H9 (cell line): ENCODE data around the gene TECPR2. TPM values are rescaled to one million over a fixed set of nuclear protein-coding genes. Genes with fewer than 3 reads are reported as not detected.
A peak's percentile ranks its signal among the peaks of the same experiment; 100 is the strongest.

Experiments
- DNase-seq: peaks from one replicate; pipeline ENCODE4 v3.0.0-alpha.2; 2017
- H2AFZ ChIP-seq: one replicate; pipeline ENCODE4 v1.6.1; 2013; ENCODE audit warnings: mild to moderate bottlenecking, low read length, control low read depth, moderate library complexity
- H2AK5ac ChIP-seq: 2 replicates; pipeline ENCODE4 v1.6.1; 2013; ENCODE audit warnings: low read length, control low read depth, mixed read lengths; ENCODE audit not compliant: insufficient read length
- H2BK120ac ChIP-seq: one replicate; pipeline ENCODE4 v1.6.1; 2013; ENCODE audit warnings: low read depth, mild to moderate bottlenecking, low read length, control low read depth, inconsistent platforms; ENCODE audit not compliant: poor library complexity, severe bottlenecking
- H2BK12ac ChIP-seq: 2 replicates; pipeline ENCODE4 v1.6.1; 2013; ENCODE audit warnings: low read length, control low read depth, mixed read lengths, low read depth; ENCODE audit not compliant: insufficient read length
- H2BK15ac ChIP-seq: 2 replicates; pipeline ENCODE4 v1.6.1; 2013; ENCODE audit warnings: low read depth, low read length, control low read depth
- H2BK20ac ChIP-seq: one replicate; pipeline ENCODE4 v1.6.1; 2013; ENCODE audit warnings: low read depth, mild to moderate bottlenecking, low read length, control low read depth, inconsistent platforms; ENCODE audit not compliant: poor library complexity, severe bottlenecking
- H2BK5ac ChIP-seq: 2 replicates; pipeline ENCODE4 v1.6.1; 2013; ENCODE audit warnings: low read length, control low read depth, mixed read lengths; ENCODE audit not compliant: insufficient read length
- H3K14ac ChIP-seq: 2 replicates; pipeline ENCODE4 v1.6.1; 2013; ENCODE audit warnings: low read length, control low read depth; ENCODE audit not compliant: insufficient read depth
- H3K18ac ChIP-seq: 2 replicates; pipeline ENCODE4 v1.6.1; 2013; ENCODE audit warnings: low read depth, mild to moderate bottlenecking, mixed read lengths, low read length, control low read depth; ENCODE audit not compliant: insufficient read length
- H3K23ac ChIP-seq: 2 replicates; pipeline ENCODE4 v1.6.1; 2013; ENCODE audit warnings: low read length, control low read depth, mixed read lengths, low read depth; ENCODE audit not compliant: insufficient read length
- H3K23me2 ChIP-seq: 2 replicates; pipeline ENCODE4 v1.6.1; 2013; ENCODE audit warnings: low read depth, mild to moderate bottlenecking, mixed read lengths, low read length, control low read depth; ENCODE audit not compliant: insufficient read length, poor library complexity, severe bottlenecking
- H3K27ac ChIP-seq: 2 replicates; pipeline ENCODE4 v1.5.1; 2013; ENCODE audit warnings: low read length, control low read depth, mixed read lengths, low read depth; ENCODE audit not compliant: insufficient read length
- H3K27me3 ChIP-seq: 2 replicates; pipeline ENCODE4 v1.6.1; 2013; ENCODE audit warnings: low read length, control low read depth, inconsistent platforms; ENCODE audit not compliant: insufficient read depth
- H3K4ac ChIP-seq: 2 replicates; pipeline ENCODE4 v1.6.1; 2013; ENCODE audit warnings: low read depth, mild to moderate bottlenecking, control low read depth, inconsistent platforms, low read length, moderate library complexity
- H3K4me1 ChIP-seq: 2 replicates; pipeline ENCODE4 v1.6.1; 2013; ENCODE audit warnings: low read length, control low read depth, inconsistent platforms; ENCODE audit not compliant: insufficient read depth
- H3K4me2 ChIP-seq: 2 replicates; pipeline ENCODE4 v1.6.1; 2013; ENCODE audit warnings: low read length, control low read depth, mixed read lengths; ENCODE audit not compliant: insufficient read length, insufficient read depth
- H3K56ac ChIP-seq: 2 replicates; pipeline ENCODE4 v1.6.1; 2013; ENCODE audit warnings: low read depth, mild to moderate bottlenecking, mixed read lengths, low read length, control low read depth; ENCODE audit not compliant: insufficient read length
- H3K79me1 ChIP-seq: 2 replicates; pipeline ENCODE4 v1.6.1; 2013; ENCODE audit warnings: low read depth, mild to moderate bottlenecking, moderate library complexity, low read length, control low read depth, inconsistent platforms; ENCODE audit not compliant: insufficient read depth, poor library complexity, severe bottlenecking
- H3K79me2 ChIP-seq: 2 replicates; pipeline ENCODE4 v1.6.1; 2013; ENCODE audit warnings: low read length, control low read depth, inconsistent platforms; ENCODE audit not compliant: insufficient read depth
- H3K9ac ChIP-seq: 2 replicates; pipeline ENCODE4 v1.6.1; 2013; ENCODE audit warnings: low read length, control low read depth, mixed read lengths; ENCODE audit not compliant: insufficient read length; ENCODE audit errors: extremely low read depth
- H3K9me3 ChIP-seq: one replicate; pipeline ENCODE4 v1.6.1; 2013; ENCODE audit warnings: low read depth, low read length, inconsistent platforms; ENCODE audit not compliant: control insufficient read depth
- H3T11ph ChIP-seq: one replicate; pipeline ENCODE4 v1.6.1; 2013; ENCODE audit warnings: mild to moderate bottlenecking, low read length, control low read depth, inconsistent platforms
- H4K20me1 ChIP-seq: one replicate; pipeline ENCODE4 v1.6.1; 2013; ENCODE audit not compliant: control insufficient read depth, insufficient read length, insufficient read depth
- H4K5ac ChIP-seq: 2 replicates; pipeline ENCODE4 v1.6.1; 2013; ENCODE audit warnings: low read depth, mild to moderate bottlenecking, mixed read lengths, low read length, control low read depth; ENCODE audit not compliant: insufficient read length
- H4K8ac ChIP-seq: replicated peaks from 2 replicates; pipeline ENCODE4 v1.6.1; 2013; ENCODE audit warnings: low read length, control low read depth, mixed read lengths, low read depth; ENCODE audit not compliant: insufficient read length
- H4K91ac ChIP-seq: 2 replicates; pipeline ENCODE4 v1.6.1; 2013; ENCODE audit warnings: low read depth, mild to moderate bottlenecking, moderate library complexity, mixed read lengths, low read length, control low read depth; ENCODE audit not compliant: insufficient read length
- H3K27ac Mint-ChIP-seq, 3 experiments: 2 replicates in 2 of 3; 3 replicates in 1 of 3; pipeline ENCODE4 v1.8.0; 2020 to 2021; ENCODE audit warnings: mixed read lengths in 3 of 3, mild to moderate bottlenecking in 1 of 3, moderate library complexity in 1 of 3
- H3K27me3 Mint-ChIP-seq: 2 replicates; pipeline ENCODE4 v1.8.0; 2021; ENCODE audit warnings: low read depth, mild to moderate bottlenecking, moderate library complexity, mixed read lengths
- H3K36me3 Mint-ChIP-seq, 3 experiments: 2 replicates in 2 of 3; 3 replicates in 1 of 3; pipeline ENCODE4 v1.8.0; 2020 to 2021; ENCODE audit warnings: low read depth in 3 of 3, mixed read lengths in 3 of 3; ENCODE audit not compliant: insufficient read depth in 1 of 3
- H3K4me1 Mint-ChIP-seq, 2 experiments: 2 replicates each; pipeline ENCODE4 v1.8.0; 2020; ENCODE audit warnings: mixed read lengths in 2 of 2
- H3K4me3 Mint-ChIP-seq, 2 experiments: 2 replicates in 1 of 2; 3 replicates in 1 of 2; pipeline ENCODE4 v1.8.0; 2020 to 2021; ENCODE audit warnings: mild to moderate bottlenecking in 2 of 2, mixed read lengths in 2 of 2, moderate library complexity in 1 of 2
- H3K9me3 Mint-ChIP-seq, 2 experiments: 2 replicates in 1 of 2; 3 replicates in 1 of 2; pipeline ENCODE4 v1.8.0; 2020; ENCODE audit warnings: mild to moderate bottlenecking in 2 of 2, mixed read lengths in 2 of 2, moderate library complexity in 1 of 2
- CTCF ChIP-seq: fragments of 200-600 bp; sonication (generic); conservative IDR thresholded peaks from 3 replicates; pipeline ENCODE4 v1.8.0; 2021; ENCODE audit warnings: antibody characterized with exemption, mild to moderate bottlenecking
- WGBS: extraction: QIAGEN DNeasy Blood & Tissue Kit; methylation state at CpG from one replicate; pipeline ENCODE4 v1.1.7; 2013; ENCODE audit warnings: missing lambda C conversion rate, low lambda C conversion rate, mixed read lengths; ENCODE audit not compliant: insufficient read length; ENCODE audit errors: extremely low coverage; 5-methylcytosine and 5-hydroxymethylcytosine counted together
- total RNA-seq: library from RNA; stranded (reverse); gene quantifications from 2 replicates; pipeline ENCODE4 v1.2.1, GENCODE V29; 2021

The TECPR2 gene
- total RNA-seq, 1 experiment from 2014 or later = 15.4 TPM

DNA sequence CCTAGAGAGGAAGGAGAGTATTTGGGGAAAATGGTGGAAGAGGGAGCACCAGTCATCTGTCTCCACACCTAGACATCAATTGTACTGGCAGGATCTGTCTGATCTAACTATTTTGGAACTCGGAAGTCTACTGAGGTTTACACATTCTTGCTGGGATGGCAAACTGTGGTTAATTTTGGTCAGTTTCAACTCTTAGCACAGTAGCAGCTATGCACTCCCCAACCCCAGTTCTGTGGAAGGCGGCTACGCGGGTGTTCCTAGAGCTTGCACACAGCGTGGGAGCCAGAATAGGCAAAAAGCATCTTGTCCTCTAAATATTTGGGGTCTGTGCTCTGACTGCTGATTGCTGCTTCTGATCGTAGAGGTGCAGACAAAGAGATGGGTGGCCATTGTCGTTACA is 33.8 kb downstream of the TECPR2 start:
- no peak overlapping the region for H4K8ac ChIP-seq
- H3K36me3 Mint-ChIP-seq = peaks cover 28 to 29% (median 29%) of the 10 kb centered on the region in 3 experiments
- H2BK12ac ChIP-seq = no peak overlapping the region
- H2BK20ac ChIP-seq = no peak overlapping the region
- no peak overlapping the region for H2AK5ac ChIP-seq
- peaks cover 23% of the 10 kb centered on the region in 2 experiments for H3K4me1 Mint-ChIP-seq
- no peak overlapping the region for H3K9ac ChIP-seq
- no peak overlapping the region for H3K27ac ChIP-seq
- no peaks in the 10 kb centered on the region; the same call in 1 of the 2 replicates for H3K27me3 Mint-ChIP-seq
- H3K27me3 ChIP-seq = no peaks in the 10 kb centered on the region
- no peak overlapping the region for H2BK15ac ChIP-seq
- H3K79me1 ChIP-seq = no peaks in the 10 kb centered on the region
- no peak for TF ChIP-seq CTCF
- H3T11ph ChIP-seq = no peak overlapping the region
- H3K9me3 Mint-ChIP-seq = peaks cover 10 to 19% of the 10 kb centered on the region in 2 experiments; a peak in 4 of 5 replicates
- no peak overlapping the region for H4K5ac ChIP-seq
- no peaks in the 10 kb centered on the region for H3K23me2 ChIP-seq
- H3K27ac Mint-ChIP-seq = peak overlapping the region in 1 of 3 experiments; percentile 5; a peak in 3 of 7 replicates
- no peak overlapping the region for H3K4me2 ChIP-seq
- no peak for DNase-seq
- no peak overlapping the region for H3K23ac ChIP-seq
- H3K4ac ChIP-seq = no peak overlapping the region
- H4K91ac ChIP-seq = no peak overlapping the region
- H3K14ac ChIP-seq = no peak overlapping the region
- H3K4me3 Mint-ChIP-seq = no peak overlapping the region
- no CpG with 5 or more reads among the region's 7 CpGs for WGBS
- no peaks in the 10 kb centered on the region for H3K4me1 ChIP-seq
- H2BK120ac ChIP-seq = no peak overlapping the region
- H3K9me3 ChIP-seq = no peaks in the 10 kb centered on the region
- no peak overlapping the region for H3K18ac ChIP-seq
- H3K79me2 ChIP-seq = no peaks in the 10 kb centered on the region
- no peak overlapping the region for H2AFZ ChIP-seq
- no peak overlapping the region for H3K56ac ChIP-seq
- H4K20me1 ChIP-seq = no peaks in the 10 kb centered on the region
- H2BK5ac ChIP-seq = no peak overlapping the region
